Measurements from ENCODE around the gene FEZF1. TPM values are rescaled to one million over a fixed set of nuclear protein-coding genes. Genes with fewer than 3 reads are reported as not detected.

The FEZF1 gene
- total RNA-seq, 1 donor, result not detected

DNA sequence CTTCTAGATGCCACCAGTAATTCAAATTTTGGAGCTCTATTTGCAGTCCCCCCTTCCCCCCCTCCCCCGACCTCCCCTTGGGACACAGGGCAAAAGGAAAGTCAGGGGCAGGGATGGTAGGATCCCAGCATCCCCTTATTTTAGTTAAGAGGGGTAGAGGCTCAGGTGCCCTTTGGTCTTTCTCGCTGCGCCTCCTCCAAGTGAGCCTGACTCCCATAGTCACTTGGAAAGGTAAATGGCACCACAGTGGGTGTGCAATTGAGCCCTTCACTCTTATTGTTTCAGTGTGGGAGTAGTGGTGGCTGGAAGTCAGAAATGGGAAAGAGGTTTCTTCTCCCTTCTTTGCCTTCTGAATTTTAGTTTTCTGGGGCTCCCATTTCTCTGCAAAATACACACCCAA, 8.2 kb upstream of the FEZF1 start:
- no peaks in the 10 kb centered on the region for H3K9me3 ChIP-seq (ENCODE audit: low read depth, low read length)
- no peak overlapping the region for H3K4me3 ChIP-seq (ENCODE audit: low read length)
- H3K4me1 ChIP-seq (ENCODE audit: insufficient read depth, low read length), result no peaks in the 10 kb centered on the region
- H3K27me3 ChIP-seq (ENCODE audit: insufficient read depth, low read length), result peaks cover 99% of the 10 kb centered on the region

DNA sequence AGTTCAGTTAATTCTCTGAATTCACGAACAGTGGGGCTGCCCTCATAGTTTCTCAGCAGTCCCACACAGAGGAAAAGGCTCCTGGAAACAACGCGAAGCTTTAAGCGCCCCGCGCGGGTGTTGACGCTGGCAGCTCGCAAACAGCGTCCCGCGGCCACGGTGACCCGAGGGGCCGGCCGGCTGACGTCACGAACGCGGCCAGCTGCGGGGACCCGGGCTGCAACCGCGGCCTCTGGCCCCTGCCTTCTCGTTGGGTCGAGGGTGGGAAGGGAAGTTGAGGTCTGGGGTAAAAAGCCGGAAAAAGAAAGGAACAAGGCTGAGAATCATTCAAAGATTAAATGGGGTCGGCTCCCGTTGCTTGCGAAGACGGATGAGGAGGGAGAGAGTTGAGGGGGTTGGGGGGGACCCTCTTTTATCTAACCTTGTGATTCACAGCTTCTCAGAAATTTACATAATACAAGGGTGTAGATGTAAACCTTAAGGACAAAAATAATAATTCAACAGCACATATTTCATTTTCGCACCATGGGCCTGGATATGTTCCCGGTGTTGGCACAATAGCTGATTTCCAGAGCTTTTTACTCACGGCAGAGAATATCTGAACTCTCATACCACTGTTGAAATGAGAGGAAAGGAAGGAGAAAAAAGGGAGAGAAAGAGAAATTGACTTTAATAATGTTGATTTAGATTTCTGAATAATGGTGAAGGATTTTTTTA, 7.3 kb upstream of the FEZF1 start:
- no peaks in the 10 kb centered on the region for H3K9me3 ChIP-seq (ENCODE audit: low read depth, low read length)
- peaks cover 98% of the 10 kb centered on the region for H3K27me3 ChIP-seq (ENCODE audit: insufficient read depth, low read length)
- no peak overlapping the region for H3K4me3 ChIP-seq (ENCODE audit: low read length)
- H3K4me1 ChIP-seq (ENCODE audit: insufficient read depth, low read length), result no peaks in the 10 kb centered on the region

DNA sequence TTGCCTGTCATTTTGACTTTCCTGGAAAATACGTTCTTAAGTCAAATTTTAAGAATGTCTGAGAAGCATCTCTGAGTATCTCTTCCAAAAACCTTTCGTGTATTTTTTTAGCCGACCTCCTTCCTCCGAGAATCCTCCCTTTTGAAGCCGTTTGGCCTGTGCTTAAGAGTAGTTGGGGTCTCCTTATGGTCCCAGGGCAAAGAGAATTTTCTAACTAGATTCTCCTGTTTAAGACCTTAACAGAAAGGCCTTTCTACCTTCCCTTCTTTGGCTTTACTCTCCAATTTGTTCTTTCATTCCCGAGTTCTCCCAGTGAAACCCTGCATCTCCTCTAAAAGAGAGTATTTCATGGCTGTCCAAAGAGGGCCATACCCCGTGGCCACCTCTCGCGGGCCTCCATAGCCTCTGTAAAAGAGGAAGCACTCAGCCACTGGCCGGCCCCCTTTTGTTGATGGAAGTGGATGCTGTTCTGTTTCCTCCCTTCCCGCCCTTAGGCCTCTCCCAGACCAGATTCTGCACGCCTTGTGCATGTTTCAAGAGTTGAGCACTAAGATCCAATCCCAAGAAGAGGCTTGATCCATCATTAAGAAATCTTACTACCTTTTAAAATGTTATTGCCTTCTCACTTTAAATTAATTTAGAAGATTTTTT, 6.6 kb upstream of the FEZF1 start:
- Histone ChIP-seq H3K4me1 (ENCODE audit: insufficient read depth, low read length) (no peaks in the 10 kb centered on the region), H3K27me3 (ENCODE audit: insufficient read depth, low read length) (peaks cover 98% of the 10 kb centered on the region), H3K9me3 (ENCODE audit: low read depth, low read length) (no peaks in the 10 kb centered on the region), H3K4me3 (ENCODE audit: low read length) (no peak overlapping the region)

DNA sequence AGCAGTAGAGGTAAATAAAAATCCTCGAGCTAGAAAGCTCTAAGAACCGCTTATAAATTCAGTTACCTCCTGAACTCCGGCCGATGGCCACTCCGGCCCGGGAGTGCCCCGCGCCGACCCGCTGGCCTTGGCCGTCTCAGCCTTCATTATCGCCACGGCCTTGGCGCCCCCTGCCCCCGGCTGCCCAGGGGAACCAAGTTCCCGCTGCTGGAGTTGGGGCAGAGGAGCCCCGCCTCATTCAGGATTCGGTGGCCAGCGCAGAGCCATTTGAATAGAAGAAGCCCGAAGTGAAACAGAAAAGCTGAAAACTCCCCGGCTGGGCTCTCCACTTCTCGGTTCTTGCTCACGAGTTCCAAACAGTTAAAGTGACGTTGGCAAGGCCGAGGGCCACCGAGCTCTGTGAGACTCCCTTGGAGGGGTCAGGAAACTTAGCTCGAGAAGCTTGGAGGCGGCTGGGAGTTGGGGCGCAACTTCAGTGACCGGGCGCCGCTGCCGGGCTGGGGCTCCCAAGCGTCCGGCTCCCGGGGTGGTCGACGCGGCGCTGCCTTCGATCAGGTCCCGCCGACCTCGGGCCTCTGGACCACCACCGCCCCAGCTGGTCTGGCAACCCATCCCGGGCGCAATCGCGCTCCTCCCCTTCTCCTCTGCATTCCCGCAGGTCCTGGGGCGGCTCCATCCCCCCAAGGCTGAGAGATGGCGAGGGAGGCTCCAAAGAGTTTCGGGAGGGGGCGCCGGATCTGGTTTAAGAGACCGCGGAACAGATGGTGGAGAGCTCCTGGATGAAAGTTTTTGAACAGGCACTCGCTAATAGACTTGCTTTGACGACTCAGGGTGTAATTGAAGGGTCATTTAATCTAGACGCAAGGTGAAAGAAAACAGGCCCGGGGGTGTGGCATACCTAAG, 5.8 kb upstream of the FEZF1 start:
- H3K4me1 ChIP-seq (ENCODE audit: insufficient read depth, low read length), result no peaks in the 10 kb centered on the region
- H3K9me3 ChIP-seq (ENCODE audit: low read depth, low read length), result no peaks in the 10 kb centered on the region
- H3K27me3 ChIP-seq (ENCODE audit: insufficient read depth, low read length), result peaks cover 98% of the 10 kb centered on the region
- H3K4me3 ChIP-seq (ENCODE audit: low read length), result no peak overlapping the region

DNA sequence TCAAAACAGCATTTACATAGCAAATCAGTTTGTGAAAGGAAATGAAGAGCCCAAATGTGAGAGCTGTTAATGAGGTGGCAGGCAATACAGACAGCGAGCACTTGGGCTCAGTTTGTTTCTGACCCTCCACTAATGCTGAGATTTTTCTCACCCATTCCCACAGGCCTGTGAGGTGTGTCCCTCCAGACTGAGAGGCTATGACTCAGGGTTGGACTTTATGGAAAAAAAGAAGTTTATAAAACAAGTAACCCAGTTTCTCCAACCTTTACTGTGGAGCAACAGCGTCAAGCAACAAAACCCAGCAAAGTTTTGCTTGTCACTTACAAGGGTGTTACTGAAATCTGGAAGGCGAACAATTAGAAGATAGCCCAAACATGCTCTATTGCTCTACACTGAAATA, 4.9 kb upstream of the FEZF1 start:
- Histone ChIP-seq H3K9me3 (ENCODE audit: low read depth, low read length) (no peaks in the 10 kb centered on the region), H3K4me3 (ENCODE audit: low read length) (no peak overlapping the region), H3K27me3 (ENCODE audit: insufficient read depth, low read length) (peaks cover 97% of the 10 kb centered on the region), H3K4me1 (ENCODE audit: insufficient read depth, low read length) (no peaks in the 10 kb centered on the region)

DNA sequence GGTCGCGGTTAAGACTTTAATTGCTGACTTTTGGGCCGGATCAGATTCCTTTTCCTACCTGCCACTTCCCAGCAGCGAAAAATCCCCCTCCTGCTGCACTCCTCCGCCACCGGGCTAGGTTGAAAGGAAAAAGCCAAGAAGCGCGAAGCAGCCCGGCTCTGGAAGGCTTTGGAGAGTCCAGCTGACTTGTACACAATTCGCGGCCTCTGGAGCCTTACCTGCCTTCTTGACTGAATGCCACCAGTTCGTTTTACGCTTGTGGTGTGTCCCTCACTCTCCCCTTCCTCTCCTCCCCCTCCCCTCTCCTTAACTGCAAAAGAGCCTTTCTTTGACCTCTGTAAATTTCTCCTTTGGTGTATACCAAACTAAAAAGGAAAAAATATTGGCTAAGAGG, 2.7 kb upstream of the FEZF1 start:
- Histone ChIP-seq H3K4me3 (ENCODE audit: low read length) (no peak overlapping the region), H3K4me1 (ENCODE audit: insufficient read depth, low read length) (no peaks in the 10 kb centered on the region), H3K9me3 (ENCODE audit: low read depth, low read length) (no peaks in the 10 kb centered on the region), H3K27me3 (ENCODE audit: insufficient read depth, low read length) (peaks cover 96% of the 10 kb centered on the region)

DNA sequence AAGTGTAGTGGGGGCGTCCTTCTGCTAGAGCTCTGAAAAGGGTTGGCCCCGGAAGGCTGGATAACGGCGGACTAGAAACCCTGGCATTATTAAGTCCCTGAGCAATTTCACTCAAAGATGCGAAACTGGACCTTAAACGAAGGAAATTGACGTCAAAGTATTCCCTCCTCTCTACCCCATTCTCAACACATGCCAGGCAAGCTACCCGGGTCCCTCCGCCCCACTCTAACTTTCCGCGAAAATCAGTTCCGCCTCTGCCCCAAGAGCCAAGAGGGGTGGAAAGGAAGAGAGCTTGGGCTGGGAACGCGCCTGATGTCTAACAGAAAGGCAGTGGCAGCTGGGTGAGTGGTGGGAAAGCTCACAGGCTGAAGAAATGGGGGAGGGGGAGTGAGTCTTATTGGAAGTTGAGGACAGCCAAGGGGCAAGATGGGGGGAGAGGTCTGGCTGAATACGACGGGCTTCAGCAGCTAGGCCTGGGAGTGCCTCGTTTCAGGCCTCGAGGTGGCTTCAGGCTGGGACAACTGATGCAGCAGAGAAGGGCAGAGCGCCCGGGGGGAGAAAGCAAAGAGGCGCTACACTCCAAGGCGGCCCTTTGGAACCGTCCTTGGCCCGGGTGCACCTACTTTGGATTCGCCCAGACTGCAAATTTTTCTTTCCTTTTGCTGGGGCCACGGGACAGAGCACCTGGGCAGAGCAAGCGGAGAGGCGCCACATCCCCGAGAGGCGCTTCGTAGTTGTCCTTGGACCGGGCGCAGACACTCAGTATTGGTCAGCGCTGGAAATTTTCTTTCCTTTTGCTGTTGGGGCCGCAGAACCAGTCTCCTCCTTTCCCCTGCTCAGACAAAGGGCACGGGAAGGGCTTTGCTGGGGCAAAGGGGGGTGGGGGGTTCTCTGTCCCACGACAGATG, 2.0 kb upstream of the FEZF1 start:
- Histone ChIP-seq H3K4me1 (ENCODE audit: insufficient read depth, low read length) (no peaks in the 10 kb centered on the region), H3K9me3 (ENCODE audit: low read depth, low read length) (no peaks in the 10 kb centered on the region), H3K27me3 (ENCODE audit: insufficient read depth, low read length) (peaks cover 96% of the 10 kb centered on the region), H3K4me3 (ENCODE audit: low read length) (no peak overlapping the region)

DNA sequence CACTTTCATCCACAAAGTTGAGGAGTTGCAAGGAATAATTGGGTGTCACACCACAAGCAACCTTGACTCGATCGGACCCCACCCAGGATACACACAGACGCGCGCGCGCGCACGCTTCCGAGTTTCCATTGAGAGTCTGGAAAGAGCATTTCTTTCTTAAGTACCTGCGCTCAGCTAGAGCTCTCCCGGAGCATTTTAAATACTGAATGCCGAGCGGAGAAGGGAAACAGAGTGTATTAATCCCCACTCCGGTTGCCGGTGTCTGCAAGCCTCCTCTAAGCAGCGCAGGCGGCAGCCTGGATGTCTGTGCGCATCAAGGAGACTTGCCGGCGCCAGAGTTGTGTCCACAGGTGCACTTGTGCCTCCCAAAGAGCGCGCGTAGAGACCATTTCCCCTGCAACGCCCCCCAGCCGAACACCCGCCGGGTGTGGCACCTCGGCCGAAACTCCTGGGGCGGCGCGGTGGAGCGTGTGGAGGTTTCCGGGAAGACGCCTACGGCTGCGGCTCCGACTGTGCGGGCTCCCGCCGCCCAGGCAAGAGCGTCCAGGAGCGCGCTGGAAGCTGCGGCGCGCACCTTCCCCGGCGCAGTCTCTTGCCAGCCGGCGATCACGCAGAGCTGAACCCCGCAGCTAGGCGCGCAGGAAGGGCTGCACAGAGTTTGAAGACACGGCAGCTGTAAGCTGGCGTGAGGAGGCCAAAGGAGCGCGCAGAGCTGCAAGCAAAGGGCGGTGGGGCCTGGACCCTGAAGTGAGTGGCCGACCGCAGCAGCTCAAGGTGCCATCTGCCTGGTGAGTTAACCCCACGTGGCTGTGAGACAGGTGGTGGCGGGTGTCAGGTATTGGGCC, 1.1 kb upstream of the FEZF1 start:
- Histone ChIP-seq H3K4me3 (ENCODE audit: low read length) (no peak overlapping the region), H3K4me1 (ENCODE audit: insufficient read depth, low read length) (no peaks in the 10 kb centered on the region), H3K27me3 (ENCODE audit: insufficient read depth, low read length) (peaks cover 96% of the 10 kb centered on the region), H3K9me3 (ENCODE audit: low read depth, low read length) (no peaks in the 10 kb centered on the region)

DNA sequence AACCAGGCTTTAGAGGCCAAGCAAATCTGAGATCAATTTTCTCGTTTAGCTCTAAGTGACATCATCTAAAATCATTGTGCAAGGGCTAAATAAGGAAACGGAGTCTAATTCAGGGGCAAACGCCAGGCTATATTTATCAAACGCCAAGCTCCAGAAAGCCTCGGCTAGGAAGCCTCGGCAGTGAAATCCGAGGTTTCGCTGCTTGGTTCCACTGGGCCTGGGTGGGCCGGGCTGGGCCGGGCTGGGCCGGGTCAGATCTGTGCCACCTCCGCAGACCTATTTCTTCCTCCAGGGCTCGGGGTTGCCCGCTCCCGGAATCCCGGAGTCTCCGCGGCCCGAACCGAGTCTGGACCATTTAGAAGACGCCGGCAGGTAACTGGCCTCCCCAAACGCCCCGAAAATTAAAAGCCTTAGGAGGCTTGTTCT, 459 bp upstream of the FEZF1 start:
- no peaks in the 10 kb centered on the region for H3K9me3 ChIP-seq (ENCODE audit: low read depth, low read length)
- peaks cover 96% of the 10 kb centered on the region for H3K27me3 ChIP-seq (ENCODE audit: insufficient read depth, low read length)
- no peak overlapping the region for H3K4me3 ChIP-seq (ENCODE audit: low read length)

DNA sequence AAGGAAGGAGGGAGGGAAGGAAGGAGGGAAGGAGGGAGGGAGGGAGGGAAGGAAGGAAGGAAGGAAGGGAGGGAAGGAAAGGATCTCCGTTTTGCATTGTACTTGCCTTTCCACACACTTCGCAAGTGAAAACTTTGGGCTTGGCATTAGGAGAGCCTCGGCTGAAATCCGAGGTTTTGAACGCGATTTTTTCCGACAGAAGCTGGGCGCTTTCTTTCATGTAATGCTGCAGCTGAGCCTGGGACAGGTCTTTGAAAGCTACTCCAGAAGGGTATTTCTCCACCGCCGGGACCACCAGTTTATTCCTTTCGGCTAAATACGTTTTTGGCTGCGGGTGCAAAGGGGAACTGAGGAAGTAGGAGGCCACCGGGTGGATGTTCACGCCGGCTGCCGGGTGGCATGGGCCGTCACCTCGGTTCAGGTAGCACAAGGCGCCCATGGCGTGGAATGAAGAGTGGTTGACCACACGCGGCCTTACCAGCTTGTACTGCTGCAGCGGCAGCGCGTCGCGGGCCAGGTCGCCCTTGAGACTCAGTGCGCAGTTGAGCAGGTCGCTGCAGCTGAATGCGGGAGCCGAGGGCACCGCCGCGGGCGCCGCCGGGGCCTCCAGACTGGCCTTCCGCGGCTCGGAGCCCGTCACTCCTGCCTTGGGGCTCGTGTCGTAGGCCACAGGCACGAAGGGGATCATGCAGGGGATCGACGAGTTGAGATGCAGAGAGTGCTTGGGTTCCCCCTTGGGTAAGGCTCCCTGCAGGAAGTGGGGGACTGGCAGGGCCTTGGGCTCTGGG, 825 bp downstream of the FEZF1 start:
- Histone ChIP-seq H3K9me3 (ENCODE audit: low read depth, low read length) (no peaks in the 10 kb centered on the region), H3K27me3 (ENCODE audit: insufficient read depth, low read length) (peaks cover 96% of the 10 kb centered on the region), H3K4me1 (ENCODE audit: insufficient read depth, low read length) (no peaks in the 10 kb centered on the region), H3K4me3 (ENCODE audit: low read length) (no peak overlapping the region)

More for the DNA sequence above, 459 bp upstream of the FEZF1 start:
- H3K4me1 ChIP-seq (ENCODE audit: insufficient read depth, low read length), result no peaks in the 10 kb centered on the region

DNA sequence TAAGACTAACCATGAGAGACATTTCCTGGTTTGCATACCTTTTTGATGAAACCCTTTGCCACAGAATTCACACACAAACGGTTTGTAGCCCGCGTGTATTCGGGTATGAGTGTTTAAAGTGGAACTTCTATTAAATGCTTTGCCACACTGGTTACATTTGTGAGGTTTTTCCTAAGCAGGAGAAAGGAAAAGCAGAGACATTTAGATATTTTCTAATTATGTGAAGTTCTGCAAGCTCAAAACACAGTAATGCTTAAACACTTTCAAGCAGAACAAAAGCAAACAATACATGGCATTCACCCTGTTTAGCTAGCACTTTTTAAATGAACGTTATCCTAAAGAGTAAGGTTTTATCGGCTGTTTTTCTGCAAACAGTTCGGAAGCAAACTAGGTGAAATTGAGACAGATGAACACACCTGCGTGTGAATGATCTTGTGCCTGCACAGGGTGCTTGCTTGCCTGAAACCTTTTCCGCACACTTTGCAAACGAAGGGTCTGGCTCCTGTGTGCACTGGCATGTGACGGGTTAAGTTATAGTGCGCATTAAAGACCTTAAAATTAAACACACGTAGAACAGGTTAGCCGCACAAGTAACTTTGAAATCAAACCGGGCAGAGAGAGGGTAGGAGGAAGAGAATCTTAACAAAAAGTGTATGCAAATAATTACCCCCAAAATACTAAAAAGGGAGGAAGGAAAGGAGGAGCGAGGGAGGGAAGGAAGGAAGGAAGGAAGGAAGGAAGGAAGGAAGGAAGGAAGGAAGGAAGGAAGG, 1.6 kb downstream of the FEZF1 start:
- Histone ChIP-seq H3K27me3 (ENCODE audit: insufficient read depth, low read length) (peaks cover 92% of the 10 kb centered on the region), H3K9me3 (ENCODE audit: low read depth, low read length) (no peaks in the 10 kb centered on the region), H3K4me1 (ENCODE audit: insufficient read depth, low read length) (no peaks in the 10 kb centered on the region), H3K4me3 (ENCODE audit: low read length) (no peak overlapping the region)

DNA sequence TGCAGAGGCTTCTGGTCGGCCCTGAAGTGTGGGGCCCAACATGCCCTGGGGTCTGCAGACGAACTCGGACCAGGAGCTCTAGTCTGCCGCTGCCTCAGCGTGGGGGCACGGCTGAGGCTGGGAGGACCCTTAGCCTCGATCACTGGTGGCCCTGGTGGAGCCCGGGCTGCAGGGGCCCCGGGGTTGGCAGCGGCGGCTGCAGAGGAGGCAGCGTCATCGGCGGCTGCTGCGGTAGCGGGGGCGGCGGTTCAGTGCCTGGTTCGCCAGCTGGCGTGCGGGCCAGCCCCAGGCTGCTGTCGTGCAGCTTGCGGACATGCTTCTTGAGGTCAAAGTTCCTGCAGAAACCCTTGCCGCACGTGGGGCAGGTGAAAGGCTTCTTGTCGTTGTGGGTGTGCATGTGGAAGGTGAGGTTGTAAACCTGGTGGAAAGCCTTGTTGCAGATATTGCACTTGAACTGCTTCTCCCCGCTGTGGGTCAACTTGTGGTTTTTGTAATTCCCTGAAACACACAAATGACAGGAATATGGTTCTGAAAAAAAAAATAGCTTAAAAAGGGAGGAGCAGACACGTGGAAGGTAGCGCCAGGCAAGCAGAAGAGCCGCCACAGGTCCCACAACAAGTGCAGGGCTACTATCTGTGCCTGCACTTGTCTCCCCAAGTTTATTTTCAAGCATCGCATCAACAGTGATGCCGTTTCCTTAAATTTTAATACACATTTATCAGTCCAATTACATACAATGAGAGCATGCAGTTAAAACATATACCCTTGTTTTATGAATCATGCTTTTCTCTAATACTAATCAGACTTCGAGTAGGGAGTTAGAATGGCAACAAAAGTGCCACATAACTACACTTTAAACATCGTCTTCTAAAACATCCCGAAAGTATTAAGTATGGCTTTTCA, 2.4 kb downstream of the FEZF1 start:
- Histone ChIP-seq H3K4me1 (ENCODE audit: insufficient read depth, low read length) (no peaks in the 10 kb centered on the region), H3K4me3 (ENCODE audit: low read length) (no peak overlapping the region), H3K9me3 (ENCODE audit: low read depth, low read length) (no peaks in the 10 kb centered on the region), H3K27me3 (ENCODE audit: insufficient read depth, low read length) (peaks cover 84% of the 10 kb centered on the region)

Data from mononuclear cell (primary cell).